Effector CD4-positive, alpha-beta T cell (primary cell): ENCODE data around the gene NBDY.
"Not testable (repeated sequence)": the region's sequence is repeated elsewhere in the genome, so short reads cannot be mapped to it uniquely, and the experiment has no call there.

Experiments
- DNase-seq: peaks from one replicate; pipeline ENCODE4 v3.0.0-alpha.2; 2020

Gene NBDY

GRCh38 chrX:56802921-56803849, 74.1 kb downstream of the NBDY start:
- DNase-seq = peak; percentile 74

- no peak for DNase-seq
Observed at GRCh38 chrX:56803850-56804681, 75.0 kb downstream of the NBDY start.

GRCh38 chrX:56804867-56805266, 75.8 kb downstream of the NBDY start:
- DNase-seq = no peak

- DNase-seq = no peak
Observed at GRCh38 chrX:56805399-56805798, 76.4 kb downstream of the NBDY start.

GRCh38 chrX:56806176-56806575, 77.1 kb downstream of the NBDY start:
- DNase-seq = not testable (repeated sequence)

GRCh38 chrX:56811599-56811998, 82.6 kb downstream of the NBDY start:
- DNase-seq = no peak

DNA sequence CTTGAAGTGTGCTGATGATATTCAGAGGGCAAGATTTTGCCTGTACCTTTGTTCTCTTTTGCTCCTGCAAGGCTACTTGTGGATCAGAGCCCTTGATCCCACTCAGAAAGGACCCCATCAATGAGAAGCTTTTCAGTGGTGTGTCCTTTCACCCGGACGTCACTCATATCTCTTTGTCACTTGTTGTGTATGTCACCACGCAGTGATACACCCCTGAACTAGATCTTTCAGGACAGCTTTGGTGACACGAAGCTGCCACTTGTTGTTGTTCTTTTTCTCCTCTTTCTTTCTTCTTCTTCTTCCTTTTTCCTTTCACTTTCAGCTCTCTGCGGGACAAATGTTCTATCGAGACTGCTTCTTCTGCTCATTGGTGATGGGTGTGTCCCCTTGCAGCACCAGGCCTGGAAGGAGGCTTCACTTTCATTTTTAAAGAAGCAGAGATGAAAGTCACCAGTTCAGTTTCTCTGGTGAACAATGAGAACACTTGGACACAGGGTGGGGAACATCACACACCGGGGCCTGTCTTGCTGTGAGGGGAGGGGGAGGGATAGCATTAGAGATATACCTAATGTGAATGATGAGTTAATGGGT, 83.6 kb downstream of the NBDY start:
- no peak for DNase-seq

DNA sequence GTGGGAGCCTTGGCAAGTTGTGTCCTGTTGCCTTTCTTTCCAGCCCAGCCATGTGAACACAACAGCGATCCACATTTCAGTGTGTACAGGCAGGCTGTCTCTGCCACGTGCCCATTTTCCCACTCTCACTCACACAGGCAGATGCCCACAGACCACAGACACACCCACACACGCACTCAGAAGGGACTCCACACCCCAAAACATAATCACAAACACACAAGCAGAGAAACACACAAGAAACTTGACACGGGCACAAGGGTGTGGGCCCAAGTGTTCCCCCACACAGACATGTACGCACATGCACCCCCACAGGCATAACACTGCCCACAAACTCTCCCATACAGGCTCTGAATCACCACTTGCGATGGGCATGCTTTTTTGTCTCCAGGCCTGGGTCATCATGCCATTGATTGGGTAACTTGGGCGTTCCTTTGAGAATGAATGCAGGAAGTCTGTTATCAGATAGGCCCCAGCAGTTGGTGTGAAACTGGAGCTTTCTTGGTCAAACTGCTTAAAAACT, 84.3 kb downstream of the NBDY start:
- DNase-seq = peak; percentile 38

GRCh38 chrX:56817179-56817578, 88.1 kb downstream of the NBDY start:
- no peak for DNase-seq

- DNase-seq = no peak
Observed at GRCh38 chrX:56826020-56826419, 97.0 kb downstream of the NBDY start.

DNA sequence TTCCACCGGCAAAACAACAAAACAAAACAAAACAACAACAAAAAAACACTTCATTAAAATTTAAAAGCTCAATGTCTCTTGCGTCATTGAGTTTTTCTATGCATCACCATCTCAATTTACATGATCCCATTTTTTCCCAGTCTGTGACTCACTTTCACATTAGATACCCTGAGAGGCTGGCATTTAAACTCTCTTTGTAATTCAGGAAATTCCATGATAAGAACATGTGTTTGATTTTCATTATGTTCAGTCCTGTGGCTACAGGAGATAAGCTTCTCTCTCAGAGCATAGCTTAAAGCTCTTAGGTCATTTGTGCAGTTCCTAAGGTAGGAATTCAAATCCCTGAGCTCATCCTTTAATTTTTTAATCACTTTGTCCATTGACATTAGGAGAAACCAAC, 104.6 kb downstream of the NBDY start:
- no peak for DNase-seq

DNA sequence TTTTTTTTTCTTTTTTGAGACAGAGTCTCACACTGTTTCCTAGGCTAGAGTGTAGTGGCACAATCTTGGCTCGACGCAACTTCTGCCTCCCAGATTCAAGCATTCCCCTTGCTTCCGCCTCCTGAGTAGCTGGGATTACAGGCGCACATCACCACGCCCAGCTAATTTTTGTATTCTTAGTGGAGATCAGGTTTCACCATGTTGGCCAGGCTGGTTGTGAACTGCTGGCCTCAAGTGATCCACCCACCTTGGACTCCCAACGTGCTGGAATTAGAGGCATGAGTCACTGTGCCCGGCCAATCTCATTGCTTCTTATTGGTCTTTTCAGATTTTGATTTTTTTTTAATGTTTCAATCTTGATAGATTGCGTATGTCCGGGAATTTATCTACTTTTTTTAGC, 124.4 kb downstream of the NBDY start:
- no peak for DNase-seq

DNA sequence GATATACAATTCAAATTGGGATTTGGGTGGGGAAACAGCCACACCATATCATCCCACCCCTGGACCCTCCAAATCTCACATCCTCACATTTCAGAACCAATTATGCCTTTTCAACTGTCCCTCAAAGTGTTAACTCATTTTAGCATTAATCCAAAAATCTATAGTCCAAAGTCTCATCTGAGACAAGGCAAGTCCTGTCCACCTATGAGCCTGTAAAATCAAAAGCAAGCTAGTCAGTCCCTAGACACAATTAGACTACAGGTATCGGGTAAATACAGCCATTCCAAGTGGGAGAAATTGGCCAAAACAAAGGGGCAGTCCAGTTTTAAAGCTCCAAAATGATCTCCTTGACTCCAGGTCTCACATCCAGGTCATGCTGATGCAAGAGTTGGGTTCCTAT, 128.0 kb downstream of the NBDY start:
- DNase-seq = no peak

DNA sequence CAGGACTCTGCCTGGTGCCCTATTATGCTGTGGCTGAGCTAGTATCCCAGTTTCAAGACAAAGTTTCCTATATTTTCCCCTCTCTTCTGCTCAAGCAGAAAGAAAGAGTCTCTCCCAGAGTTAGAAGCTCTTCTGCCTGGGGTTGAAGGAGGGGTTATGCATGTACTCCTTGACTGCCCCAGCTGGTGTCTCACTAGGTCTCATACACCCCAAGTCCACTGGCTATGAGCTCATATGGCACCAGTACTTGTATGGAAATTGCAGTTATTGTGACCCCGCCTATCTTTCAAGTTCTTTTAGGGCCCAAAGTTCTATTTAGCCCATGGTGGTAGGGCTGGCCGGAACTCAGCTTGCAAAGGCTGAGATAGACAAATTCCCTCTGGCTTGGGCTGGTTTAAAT, 131.8 kb downstream of the NBDY start:
- no peak for DNase-seq
